ENCODE measurements around the gene MEX3A.

DNA sequence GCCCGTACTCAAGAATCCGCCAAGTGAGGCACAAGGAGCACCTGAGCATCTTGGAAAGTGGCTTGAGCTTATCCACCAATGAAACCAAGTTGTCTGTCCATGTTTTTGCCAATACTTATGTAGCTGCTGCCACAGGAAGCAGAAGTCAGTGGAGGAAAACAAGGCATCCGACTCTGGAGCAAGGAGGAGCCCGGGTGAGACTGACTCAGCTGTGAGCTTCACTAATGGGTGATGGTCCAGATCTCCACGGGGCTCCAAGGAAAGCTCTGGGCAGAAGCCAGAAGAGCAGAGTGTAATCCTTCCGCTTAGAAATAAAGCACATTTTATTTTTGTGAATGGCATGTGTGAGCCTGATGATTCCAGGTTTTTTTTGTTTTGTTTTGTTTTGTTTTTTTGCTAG, 49.3 kb downstream of the MEX3A start:
- TF ChIP-seq, protein P1, sequence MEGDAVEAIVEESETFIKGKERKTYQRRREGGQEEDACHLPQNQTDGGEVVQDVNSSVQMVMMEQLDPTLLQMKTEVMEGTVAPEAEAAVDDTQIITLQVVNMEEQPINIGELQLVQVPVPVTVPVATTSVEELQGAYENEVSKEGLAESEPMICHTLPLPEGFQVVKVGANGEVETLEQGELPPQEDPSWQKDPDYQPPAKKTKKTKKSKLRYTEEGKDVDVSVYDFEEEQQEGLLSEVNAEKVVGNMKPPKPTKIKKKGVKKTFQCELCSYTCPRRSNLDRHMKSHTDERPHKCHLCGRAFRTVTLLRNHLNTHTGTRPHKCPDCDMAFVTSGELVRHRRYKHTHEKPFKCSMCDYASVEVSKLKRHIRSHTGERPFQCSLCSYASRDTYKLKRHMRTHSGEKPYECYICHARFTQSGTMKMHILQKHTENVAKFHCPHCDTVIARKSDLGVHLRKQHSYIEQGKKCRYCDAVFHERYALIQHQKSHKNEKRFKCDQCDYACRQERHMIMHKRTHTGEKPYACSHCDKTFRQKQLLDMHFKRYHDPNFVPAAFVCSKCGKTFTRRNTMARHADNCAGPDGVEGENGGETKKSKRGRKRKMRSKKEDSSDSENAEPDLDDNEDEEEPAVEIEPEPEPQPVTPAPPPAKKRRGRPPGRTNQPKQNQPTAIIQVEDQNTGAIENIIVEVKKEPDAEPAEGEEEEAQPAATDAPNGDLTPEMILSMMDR (IDR thresholded peaks at IDR 0.05), result no peak
- no peak for TF ChIP-seq POLR2A (IDR thresholded peaks at IDR 0.05)

Data from esophagus squamous epithelium (tissue), 4 donors.